Putamen (tissue), 1 donor: Measurements from ENCODE around the gene PRRX1.

Experiments
- DNase-seq: peaks from one replicate; pipeline ENCODE4 v3.0.0-alpha.2; 2016; ENCODE audit warnings: low spot score

The PRRX1 gene

GRCh38 chr1:170692866-170693575 is 29.1 kb downstream of the PRRX1 start:
- no peak for DNase-seq

- DNase-seq, result no peak
Measured at GRCh38 chr1:170694172-170694926, 30.4 kb downstream of the PRRX1 start.

- no peak for DNase-seq
Measured at GRCh38 chr1:170695955-170696590, 32.1 kb downstream of the PRRX1 start.

- no peak for DNase-seq
Measured at GRCh38 chr1:170696591-170697290, 32.8 kb downstream of the PRRX1 start.

GRCh38 chr1:170697316-170697715 is 33.4 kb downstream of the PRRX1 start:
- DNase-seq, result no peak

- peak; percentile 41 for DNase-seq
Measured at GRCh38 chr1:170698301-170699275, 34.7 kb downstream of the PRRX1 start.

- DNase-seq, result no peak
Measured at GRCh38 chr1:170699696-170700095, 35.8 kb downstream of the PRRX1 start.

- DNase-seq, result no peak
Measured at GRCh38 chr1:170700842-170701615, 37.1 kb downstream of the PRRX1 start.

GRCh38 chr1:170701962-170702361 is 38.0 kb downstream of the PRRX1 start:
- no peak for DNase-seq

GRCh38 chr1:170703591-170703990 is 39.7 kb downstream of the PRRX1 start:
- no peak for DNase-seq

GRCh38 chr1:170704256-170704655 is 40.3 kb downstream of the PRRX1 start:
- no peak for DNase-seq

GRCh38 chr1:170705981-170706380 is 42.0 kb downstream of the PRRX1 start:
- no peak for DNase-seq

- DNase-seq, result no peak
Measured at GRCh38 chr1:170707117-170707516, 43.2 kb downstream of the PRRX1 start.

- DNase-seq, result no peak
Measured at GRCh38 chr1:170707959-170708655, 44.2 kb downstream of the PRRX1 start.

GRCh38 chr1:170711682-170712081 is 47.8 kb downstream of the PRRX1 start:
- DNase-seq, result no peak

- no peak for DNase-seq
Measured at GRCh38 chr1:170714163-170714562, 50.2 kb downstream of the PRRX1 start.

GRCh38 chr1:170714938-170715337 is 51.0 kb downstream of the PRRX1 start:
- no peak for DNase-seq

GRCh38 chr1:170716835-170717429 is 53.0 kb downstream of the PRRX1 start:
- no peak for DNase-seq

GRCh38 chr1:170720661-170721060 is 56.7 kb downstream of the PRRX1 start:
- DNase-seq, result no peak
